Fibroblast of lung (primary cell): Measurements from ENCODE around the gene TXLNB. TPM values are rescaled to one million over a fixed set of nuclear protein-coding genes. Genes with fewer than 3 reads are reported as not detected.
"Not testable (repeated sequence)": the region's sequence is repeated elsewhere in the genome, so short reads cannot be mapped to it uniquely, and the experiment has no call there.

Experiments
- DNase-seq, 2 donors: peaks; one replicate each; pipeline versions ENCODE4 v3.0.0 to v3.0.0-alpha.2; 2010; ENCODE audit warnings: low read depth in 2 of 2
- H2AFZ ChIP-seq: 2 replicates; pipeline ENCODE4 v1.5.1; 2012; ENCODE audit warnings: low read length, control low read depth, inconsistent platforms
- H3K27ac ChIP-seq: 2 replicates; pipeline ENCODE4 v1.5.1; 2011; ENCODE audit warnings: low read length, control low read depth; ENCODE audit not compliant: insufficient read depth
- H3K27me3 ChIP-seq: 2 replicates; pipeline ENCODE4 v1.5.1; 2011; ENCODE audit warnings: mild to moderate bottlenecking, low read length; ENCODE audit not compliant: control insufficient read depth, insufficient read depth
- H3K36me3 ChIP-seq: 2 replicates; pipeline ENCODE4 v1.5.1; 2011; ENCODE audit warnings: low read length; ENCODE audit not compliant: control insufficient read depth, insufficient read depth
- H3K4me1 ChIP-seq: 2 replicates; pipeline ENCODE4 v1.5.1; 2011; ENCODE audit warnings: low read length; ENCODE audit not compliant: control insufficient read depth, insufficient read depth; ENCODE audit errors: extremely low read depth
- H3K4me2 ChIP-seq: 2 replicates; pipeline ENCODE4 v1.5.1; 2011; ENCODE audit warnings: low read length, control low read depth; ENCODE audit not compliant: insufficient read depth; ENCODE audit errors: extremely low read depth
- H3K4me3 ChIP-seq, 4 experiments: fragments of 200-600 bp in 1 of 4; sonication (generic) in 1 of 4; replicated peaks in 1 of 4; 2 replicates each; pipeline ENCODE4 v1.5.1; 2011 to 2016; ENCODE audit warnings: low read length in 4 of 4, low read depth in 3 of 4, mild to moderate bottlenecking in 3 of 4, control low read depth in 2 of 4, inconsistent platforms in 1 of 4, mixed read lengths in 1 of 4; ENCODE audit not compliant: insufficient read depth in 1 of 4; ENCODE audit errors: control extremely low read depth in 1 of 4
- H3K79me2 ChIP-seq: 2 replicates; pipeline ENCODE4 v1.5.1; 2012; ENCODE audit warnings: mild to moderate bottlenecking, low read length, inconsistent platforms; ENCODE audit not compliant: control insufficient read depth, insufficient read depth
- H3K9ac ChIP-seq: 2 replicates; pipeline ENCODE4 v1.5.1; 2011; ENCODE audit warnings: mild to moderate bottlenecking, low read length, control low read depth; ENCODE audit not compliant: insufficient read depth
- H3K9me3 ChIP-seq: 2 replicates; pipeline ENCODE4 v1.5.1; 2012; ENCODE audit warnings: low read depth, low read length; ENCODE audit not compliant: control insufficient read depth, insufficient read depth
- H4K20me1 ChIP-seq: 2 replicates; pipeline ENCODE4 v1.5.1; 2011; ENCODE audit warnings: low read length; ENCODE audit not compliant: control insufficient read depth, insufficient read depth; ENCODE audit errors: extremely low read depth
- CTCF ChIP-seq, 2 donors: IDR thresholded peaks in 1 of 2; conservative IDR thresholded peaks in 1 of 2; 1 replicate in 1 of 2; 2 replicates in 1 of 2; pipeline ENCODE4 v1.5.1; 2011 to 2012; ENCODE audit warnings: low read length in 2 of 2, control low read depth in 1 of 2, inconsistent platforms in 1 of 2, low read depth in 1 of 2, mild to moderate bottlenecking in 1 of 2
- EZH2 ChIP-seq: IDR thresholded peaks from 2 replicates; pipeline ENCODE4 v1.5.1; 2012; ENCODE audit warnings: low read length, control low read depth, mild to moderate bottlenecking; ENCODE audit errors: missing control alignments
- polyA plus RNA-seq, 2 donors: library from polyadenylated mRNA; depleted of rRNA in 1 of 2; stranded (reverse) in 1 of 2; unstranded in 1 of 2; fragments of >200 nt; gene quantifications; 2 replicates each; pipeline ENCODE4 v1.2.1, GENCODE V29; 2011 to 2012; ENCODE audit warnings: missing spikeins in 1 of 2
- total RNA-seq: library from RNA; depleted of rRNA; stranded (reverse); fragments of >200 nt; gene quantifications from 2 replicates; pipeline ENCODE4 v1.2.1, GENCODE V29; 2014

Gene TXLNB
- total and polyA plus RNA-seq, 2 donors (not counting 1 experiment from before 2014, with no cell fraction given): 0.15 to 1.2 TPM

- no peak for DNase-seq
- Histone ChIP-seq H2AFZ (no peak overlapping the region), H3K4me3 (no peak overlapping the region), H4K20me1 (no peaks in the 10 kb centered on the region), H3K4me1 (peaks cover 4% of the 10 kb centered on the region), H3K9me3 (no peaks in the 10 kb centered on the region), H3K27ac (no peak overlapping the region), H3K27me3 (no peaks in the 10 kb centered on the region), H3K9ac (no peak overlapping the region), H3K79me2 (no peaks in the 10 kb centered on the region), H3K4me2 (no peak overlapping the region), H3K36me3 (no peaks in the 10 kb centered on the region)
- TF ChIP-seq EZH2 (no peak), CTCF (conservative IDR thresholded peaks at IDR 0.05 in 1 of 2, IDR thresholded peaks at IDR 0.05 in 1 of 2; ENCODE audit: low read depth in 1 of 2, low read length in 2 of 2) (no peak)
These were observed 2.6 kb downstream of the TXLNB start for GRCh38 chr6:139289233-139289632.

- Histone ChIP-seq H3K4me1 (peaks cover 4% of the 10 kb centered on the region), H2AFZ (no peak overlapping the region), H3K27ac (no peak overlapping the region), H3K4me2 (no peak overlapping the region), H3K9ac (no peak overlapping the region), H3K27me3 (no peaks in the 10 kb centered on the region), H4K20me1 (no peaks in the 10 kb centered on the region), H3K9me3 (no peaks in the 10 kb centered on the region), H3K4me3 (no peak overlapping the region), H3K79me2 (no peaks in the 10 kb centered on the region), H3K36me3 (no peaks in the 10 kb centered on the region)
- TF ChIP-seq EZH2: no peak
- TF ChIP-seq CTCF (conservative IDR thresholded peaks at IDR 0.05 in 1 of 2, IDR thresholded peaks at IDR 0.05 in 1 of 2; ENCODE audit: low read depth in 1 of 2, low read length in 2 of 2): no peak
- no peak for DNase-seq
These were observed 3.2 kb downstream of the TXLNB start for GRCh38 chr6:139288496-139289040.

- TF ChIP-seq EZH2 (no peak), CTCF (conservative IDR thresholded peaks at IDR 0.05 in 1 of 2, IDR thresholded peaks at IDR 0.05 in 1 of 2; ENCODE audit: low read depth in 1 of 2, low read length in 2 of 2) (no peak)
- Histone ChIP-seq H3K36me3 (no peaks in the 10 kb centered on the region), H3K4me3 (no peak overlapping the region), H3K79me2 (no peaks in the 10 kb centered on the region), H3K9ac (no peak overlapping the region), H3K27me3 (no peaks in the 10 kb centered on the region), H4K20me1 (no peaks in the 10 kb centered on the region), H3K9me3 (no peaks in the 10 kb centered on the region), H3K27ac (no peak overlapping the region), H3K4me2 (no peak overlapping the region), H3K4me1 (peaks cover 4% of the 10 kb centered on the region), H2AFZ (no peak overlapping the region)
- no peak for DNase-seq
These were observed 3.9 kb downstream of the TXLNB start for GRCh38 chr6:139287868-139288267.

GRCh38 chr6:139286438-139286837 lies 5.4 kb downstream of the TXLNB start:
- DNase-seq, H3K4me1 ChIP-seq, H4K20me1 ChIP-seq, H3K27me3 ChIP-seq, H3K27ac ChIP-seq, H3K36me3 ChIP-seq, H2AFZ ChIP-seq, H3K9ac ChIP-seq, H3K4me2 ChIP-seq, H3K4me3 ChIP-seq, H3K9me3 ChIP-seq, H3K79me2 ChIP-seq: not testable (repeated sequence)
